Sigmoid colon (tissue), 7 donors: ENCODE results near the gene C2. TPM values are rescaled to one million over a fixed set of nuclear protein-coding genes. Genes with fewer than 3 reads are reported as not detected.

Experiments
- DNase-seq: peaks from one replicate; pipeline ENCODE4 v3.0.0-alpha.2; 2019
- H3K27ac ChIP-seq, 4 donors: fragments of 200-600 bp; sonication (generic); one replicate each; pipeline ENCODE4 v1.5.1; 2016 to 2019; ENCODE audit warnings: mild to moderate bottlenecking in 1 of 4
- H3K27me3 ChIP-seq, 3 donors: fragments of 200-600 bp; sonication (generic); one replicate each; pipeline ENCODE4 v1.5.1; 2019; ENCODE audit warnings: mild to moderate bottlenecking in 1 of 3
- H3K36me3 ChIP-seq, 4 donors: fragments of 200-600 bp; sonication (generic); one replicate each; pipeline ENCODE4 v1.5.1; 2016 to 2019
- H3K4me1 ChIP-seq, 4 donors: fragments of 200-600 bp; sonication (generic); one replicate each; pipeline ENCODE4 v1.5.1; 2017 to 2019
- H3K4me3 ChIP-seq, 4 donors: fragments of 200-600 bp; sonication (generic); one replicate each; pipeline ENCODE4 v1.5.1; 2017 to 2019; ENCODE audit warnings: mild to moderate bottlenecking in 2 of 4, moderate library complexity in 1 of 4
- H3K9me3 ChIP-seq, 4 donors: fragments of 200-600 bp in 3 of 4; sonication (generic) in 3 of 4; one replicate each; pipeline versions ENCODE4 v1.5.1 to v1.6.1; 2013 to 2019
- CTCF ChIP-seq, 4 experiments: fragments of 450-650 bp in 3 of 4; fragments of 200-600 bp in 1 of 4; IDR thresholded peaks; one replicate each; pipeline ENCODE4 v1.5.1; 2016 to 2019; ENCODE audit warnings: antibody characterized with exemption in 4 of 4, mild to moderate bottlenecking in 3 of 4, moderate library complexity in 2 of 4
- EP300 ChIP-seq, 4 donors: sonication (generic); formaldehyde crosslinking; IDR thresholded peaks; one replicate each; pipeline ENCODE4 v1.6.1; 2017; ENCODE audit warnings: antibody characterized with exemption in 4 of 4
- POLR2A ChIP-seq, 2 donors: fragments of 450-650 bp; IDR thresholded peaks; one replicate each; pipeline ENCODE4 v1.6.1; 2016; ENCODE audit warnings: antibody characterized with exemption in 2 of 2, mild to moderate bottlenecking in 2 of 2, moderate library complexity in 2 of 2
- POLR2AphosphoS5 ChIP-seq, 4 donors: sonication (generic); formaldehyde crosslinking; IDR thresholded peaks; one replicate each; pipeline ENCODE4 v1.6.1; 2017; ENCODE audit warnings: antibody characterized with exemption in 4 of 4
- WGBS, 2 donors: extraction: QIAGEN DNeasy Blood & Tissue Kit; methylation state at CpG; one replicate each; pipeline ENCODE4 v1.1.7; 2013; 5-methylcytosine and 5-hydroxymethylcytosine counted together
- intact Hi-C: fragments of 100-400 bp; cut with DNase I; formaldehyde crosslinking; loops from one replicate; pipeline ENCODE4 v1.15.1; 2023
- polyA plus RNA-seq, 3 donors: library from polyadenylated mRNA; stranded (reverse); fragments of 200-250 nt; gene quantifications; one replicate each; pipeline ENCODE4 v1.2.3, GENCODE V29; 2013
- total RNA-seq, 4 donors: library from RNA; depleted of rRNA; stranded (reverse); fragments of >200 nt; gene quantifications; one replicate each; pipeline ENCODE4 v1.1.0, GENCODE V29; 2016
- donor health status: healthy with polysubstance abuse.
- donor health status: Bipolar disorder and iron deficiency.
- donor health status: healthy.

Gene C2
- total and polyA plus RNA-seq, 7 donors: 4.9 to 39.2 (median 15.7) TPM

GRCh38 chr6:31935021-31935420, 7.5 kb downstream of the C2 start:
- Histone ChIP-seq H3K4me1 (no peaks in the 10 kb centered on the region), H3K4me3 (no peak overlapping the region), H3K36me3 (no peaks in the 10 kb centered on the region), H3K27me3 (no peaks in the 10 kb centered on the region), H3K9me3 (no peaks in the 10 kb centered on the region), H3K27ac (no peak overlapping the region)
- DNase-seq: no peak
- WGBS, 2 donors: 78 to 91% methylated on average over 3 of the region's 3 CpGs
- no peak for TF ChIP-seq POLR2A (IDR thresholded peaks at IDR 0.05)
- TF ChIP-seq CTCF (IDR thresholded peaks at IDR 0.05): no peak
- no peak for TF ChIP-seq EP300 (IDR thresholded peaks at IDR 0.05)
- TF ChIP-seq POLR2AphosphoS5 (IDR thresholded peaks at IDR 0.05): no peak
- intact Hi-C loops: no loop called here

GRCh38 chr6:31935823-31936222, 8.3 kb downstream of the C2 start:
- intact Hi-C loops: no loop called here
- no peak for DNase-seq
- no peak overlapping the region for H3K27ac ChIP-seq
- TF ChIP-seq EP300 (IDR thresholded peaks at IDR 0.05) (no peak), CTCF (IDR thresholded peaks at IDR 0.05) (no peak), POLR2A (IDR thresholded peaks at IDR 0.05) (no peak), POLR2AphosphoS5 (IDR thresholded peaks at IDR 0.05) (no peak)
- H3K9me3 ChIP-seq: no peaks in the 10 kb centered on the region
- no peaks in the 10 kb centered on the region for H3K27me3 ChIP-seq
- H3K4me3 ChIP-seq: no peak overlapping the region
- 80 to 88% methylated on average over 9 of the region's 9 CpGs for WGBS, 2 donors
- no peaks in the 10 kb centered on the region for H3K36me3 ChIP-seq
- H3K4me1 ChIP-seq: no peaks in the 10 kb centered on the region

GRCh38 chr6:31940256-31940664, 12.7 kb downstream of the C2 start:
- DNase-seq: no peak
- Histone ChIP-seq H3K36me3 (no peaks in the 10 kb centered on the region), H3K4me1 (peaks cover 0 to 7% (median 6%) of the 10 kb centered on the region in 4 donors), H3K4me3 (no peak overlapping the region), H3K27ac (no peak overlapping the region), H3K27me3 (no peaks in the 10 kb centered on the region), H3K9me3 (no peaks in the 10 kb centered on the region)
- WGBS, 2 donors: 2 to 10% methylated on average over 6 of the region's 6 CpGs
- intact Hi-C loops: no loop called here
- TF ChIP-seq CTCF (IDR thresholded peaks at IDR 0.05) (no peak), EP300 (IDR thresholded peaks at IDR 0.05) (no peak)

- no peak for TF ChIP-seq EP300 (IDR thresholded peaks at IDR 0.05)
- TF ChIP-seq CTCF (IDR thresholded peaks at IDR 0.05): no peak
- TF ChIP-seq POLR2AphosphoS5 (IDR thresholded peaks at IDR 0.05): no peak
- TF ChIP-seq POLR2A (IDR thresholded peaks at IDR 0.05): no peak
- no peaks in the 10 kb centered on the region for H3K27me3 ChIP-seq
- no peak for DNase-seq
- intact Hi-C loops: no loop called here
- 85 to 90% methylated on average over 3 of the region's 3 CpGs for WGBS, 2 donors
- no peaks in the 10 kb centered on the region for H3K9me3 ChIP-seq
- H3K4me1 ChIP-seq: peaks cover 0 to 23% (median 20%) of the 10 kb centered on the region in 4 donors
- H3K4me3 ChIP-seq: no peak overlapping the region
- no peak overlapping the region for H3K27ac ChIP-seq
- H3K36me3 ChIP-seq: no peaks in the 10 kb centered on the region
These were observed 16.2 kb downstream of the C2 start for GRCh38 chr6:31943742-31944141.

- Histone ChIP-seq H3K4me3 (peak overlapping the region in 3 of 4 donors; percentile 20 to 22 (median 22)), H3K27ac (peak overlapping the region; percentile 79 to 83 (median 82)), H3K36me3 (no peaks in the 10 kb centered on the region), H3K27me3 (no peaks in the 10 kb centered on the region), H3K4me1 (peaks cover 0 to 23% (median 20%) of the 10 kb centered on the region in 4 donors), H3K9me3 (no peaks in the 10 kb centered on the region)
- no peak for DNase-seq
- WGBS, 2 donors: 59 to 74% methylated on average over 9 of the region's 9 CpGs
- intact Hi-C loops: no loop called here
- TF ChIP-seq POLR2AphosphoS5 (IDR thresholded peaks at IDR 0.05) (no peak), POLR2A (IDR thresholded peaks at IDR 0.05) (no peak), CTCF (IDR thresholded peaks at IDR 0.05) (no peak), EP300 (IDR thresholded peaks at IDR 0.05) (no peak)
These were observed 17.6 kb downstream of the C2 start for GRCh38 chr6:31945154-31945506.
